OCI-LY7 (cell line): ENCODE data around the gene CREB5.
"Not testable (repeated sequence)": the region's sequence is repeated elsewhere in the genome, so short reads cannot be mapped to it uniquely, and the experiment has no call there.

Experiments used
- CTCF ChIP-seq: fragments of 200-600 bp; sonication (generic); conservative IDR thresholded peaks from 2 replicates; pipeline ENCODE4 v1.5.1; 2014; ENCODE audit warnings: mild to moderate bottlenecking, antibody characterized with exemption, low read length, moderate library complexity, mixed read lengths
- EZH2phosphoT487 ChIP-seq: fragments of 200-600 bp; sonication (generic); IDR thresholded peaks from 2 replicates; pipeline ENCODE4 v1.6.1; 2018; ENCODE audit warnings: low read depth, borderline replicate concordance, mild to moderate bottlenecking, mixed run types, antibody characterized with exemption, low read length, moderate library complexity, mixed read lengths

- TF ChIP-seq CTCF, EZH2phosphoT487: not testable (repeated sequence)
Observed at GRCh38 chr7:28786156-28786555, 373.8 kb downstream of the CREB5 start.
